K562 (cell line): Measurements from ENCODE around the gene SCN1B. TPM values are rescaled to one million over a fixed set of nuclear protein-coding genes. Genes with fewer than 3 reads are reported as not detected.

ENCODE experiments used
- ATAC-seq: fragments of 200-7000 bp; cut with Tn5 transposase; 3 replicates; pipeline ENCODE4 v1.9.1; 2020; ENCODE audit warnings: moderate library complexity
- BruUV-seq: library from RNA; stranded (reverse); fragments of 400-500 nt; replicated peaks from 2 replicates; lab custom pipeline; 2021; lab: Mats Ljungman, UMichigan
- CTCF ChIA-PET: fragments of 300-600 bp; formaldehyde crosslinking; extraction: SDS; loops from one replicate; lab custom pipeline; 2021; ENCODE audit warnings: low intra/inter-chr PET ratio; lab: Yijun Ruan, JAX
- POLR2A ChIA-PET: fragments of 300-600, 350-650 bp; sonication (Branson Sonifier 250); formaldehyde crosslinking; extraction: SDS; loops from one replicate; lab custom pipeline; 2021; ENCODE audit warnings: antibody characterized with exemption, inconsistent platforms; lab: Yijun Ruan, JAX
- DNase-seq, 4 experiments: peaks; one replicate each; pipeline versions ENCODE4 v3.0.0 to v3.0.0-alpha.2; 2011 to 2018; ENCODE audit warnings: low spot score in 3 of 4, mixed read lengths in 3 of 4; ENCODE audit errors: extremely low read depth in 1 of 4
- FAIRE-seq: peaks from 2 replicates; lab custom pipeline; 2011; peaks lifted over from hg19 to GRCh38; lab: Jason Lieb, UNC
- H2AFZ ChIP-seq: 2 replicates; pipeline ENCODE4 v1.6.0; 2011; ENCODE audit warnings: low read depth, low read length, control low read depth, inconsistent platforms
- H3K27ac ChIP-seq: fragments of 200-600 bp; 3 replicates; pipeline ENCODE4 v1.8.0; 2011; ENCODE audit warnings: low read depth, mild to moderate bottlenecking, control low read depth, inconsistent platforms, low read length, moderate library complexity, mixed read lengths; ENCODE audit errors: extremely low read depth
- H3K27me3 ChIP-seq, 2 experiments: fragments of 300-600 bp in 1 of 2; 2 replicates in 1 of 2; 3 replicates in 1 of 2; pipeline versions ENCODE4 v1.6.0 to v1.8.0; 2011; ENCODE audit warnings: inconsistent platforms in 2 of 2, low read length in 2 of 2, mild to moderate bottlenecking in 1 of 2, mixed read lengths in 1 of 2, moderate library complexity in 1 of 2; ENCODE audit not compliant: control insufficient read depth in 2 of 2, insufficient read depth in 2 of 2
- H3K36me3 ChIP-seq: fragments of 300-600 bp; 3 replicates; pipeline ENCODE4 v1.8.0; 2011; ENCODE audit warnings: mild to moderate bottlenecking, low read length, inconsistent platforms; ENCODE audit not compliant: control insufficient read depth, insufficient read depth
- H3K4me1 ChIP-seq, 2 experiments: fragments of 200-600 bp in 1 of 2; replicated peaks in 1 of 2; 2 replicates in 1 of 2; 3 replicates in 1 of 2; pipeline versions ENCODE4 v1.5.1 to v1.8.0; 2011; ENCODE audit warnings: inconsistent platforms in 2 of 2, low read length in 2 of 2, mild to moderate bottlenecking in 1 of 2, mixed read lengths in 1 of 2, moderate library complexity in 1 of 2; ENCODE audit not compliant: control insufficient read depth in 2 of 2, insufficient read depth in 2 of 2
- H3K4me2 ChIP-seq: 2 replicates; pipeline ENCODE4 v1.6.1; 2011; ENCODE audit warnings: low read length, control low read depth, inconsistent platforms, mixed read lengths; ENCODE audit not compliant: insufficient read depth
- H3K4me3 ChIP-seq: fragments of 200-600 bp; sonication (generic), shearing (Covaris generic); 2 replicates; pipeline ENCODE4 v1.5.1; 2016; ENCODE audit warnings: control low read depth, inconsistent platforms
- H3K79me2 ChIP-seq: fragments of 200-600 bp; 3 replicates; pipeline ENCODE4 v1.8.0; 2011; ENCODE audit warnings: low read length, inconsistent platforms; ENCODE audit not compliant: control insufficient read depth, insufficient read depth
- H3K9ac ChIP-seq, 2 experiments: 2 replicates each; pipeline versions ENCODE4 v1.6.0 to v1.6.1; 2011; ENCODE audit warnings: low read depth in 2 of 2, low read length in 2 of 2, control low read depth in 1 of 2, inconsistent platforms in 1 of 2, mild to moderate bottlenecking in 1 of 2, mixed read lengths in 1 of 2; ENCODE audit not compliant: insufficient read depth in 1 of 2
- H3K9me1 ChIP-seq: one replicate; pipeline ENCODE4 v1.6.0; 2011; ENCODE audit warnings: inconsistent platforms, mild to moderate bottlenecking, low read length, moderate library complexity; ENCODE audit not compliant: control insufficient read depth, insufficient read depth
- H3K9me3 ChIP-seq: replicated peaks from 2 replicates; pipeline ENCODE4 v1.5.1; 2011; ENCODE audit warnings: low read depth, low read length, inconsistent platforms; ENCODE audit not compliant: control insufficient read depth, insufficient read depth
- H4K20me1 ChIP-seq: replicated peaks from 2 replicates; pipeline ENCODE4 v1.6.1; 2011; ENCODE audit warnings: low read length, inconsistent platforms, mixed read lengths; ENCODE audit not compliant: control insufficient read depth, insufficient read depth
- EWSR1 ChIP-seq: fragments of 450-650 bp; IDR thresholded peaks from 2 replicates; pipeline ENCODE4 v1.6.1; 2018; ENCODE audit warnings: borderline replicate concordance, mild to moderate bottlenecking, low read depth, moderate library complexity; ENCODE audit not compliant: partially characterized antibody
- HMGN3 ChIP-seq: IDR thresholded peaks from 2 replicates; pipeline ENCODE4 v1.6.1; 2011; ENCODE audit warnings: borderline replicate concordance, low read depth, mild to moderate bottlenecking, mixed read lengths, low read length; ENCODE audit not compliant: insufficient read length; ENCODE audit errors: extremely low read depth
- NCOA2 ChIP-seq, 2 experiments: fragments of 450-650 bp; IDR thresholded peaks; 2 replicates each; pipeline ENCODE4 v1.6.1; 2018; ENCODE audit warnings: mild to moderate bottlenecking in 2 of 2, moderate library complexity in 1 of 2; ENCODE audit not compliant: partially characterized antibody in 2 of 2
- PREB ChIP-seq: sonication (generic); formaldehyde crosslinking; IDR thresholded peaks from 2 replicates; pipeline ENCODE4 v1.8.1; 2023; ENCODE audit warnings: mild to moderate bottlenecking, missing genetic modification reagents
- RHOXF2B ChIP-seq: fragments of 250-450 bp; sonication (Bioruptor Pico); conservative IDR thresholded peaks from 2 replicates; pipeline ENCODE4 v1.5.1; 2021
- SIN3B ChIP-seq: fragments of 450-650 bp; IDR thresholded peaks from 2 replicates; pipeline ENCODE4 v1.6.1; 2017; ENCODE audit warnings: low read depth, mild to moderate bottlenecking, moderate library complexity
- ZNF408 ChIP-seq: fragments of 250-450 bp; sonication (Bioruptor Pico); IDR thresholded peaks from 2 replicates; pipeline ENCODE4 v1.4.0; 2020; ENCODE audit warnings: low read depth, mild to moderate bottlenecking, moderate library complexity
- WGBS: fragments of 100-300 bp; shearing (Covaris generic); methylation state at CpG from one replicate; pipeline ENCODE4 v1.1.6; 2016; ENCODE audit warnings: low coverage, mixed read lengths; ENCODE audit not compliant: insufficient coverage; ENCODE audit errors: missing lambda C conversion rate; 5-methylcytosine and 5-hydroxymethylcytosine counted together
- in situ Hi-C: fragments of 300-500 bp; cut with MboI; formaldehyde crosslinking; loops from 4 replicates; pipeline ENCODE4 v1.15.0; 2018; ENCODE audit warnings: inconsistent platforms, mixed read lengths
- intact Hi-C: fragments of 100-400 bp; cut with micrococcal nuclease; formaldehyde crosslinking; loops from 2 replicates; pipeline ENCODE4 v1.14.2; 2022
- polyA plus RNA-seq, 8 experiments: library from polyadenylated mRNA; depleted of rRNA in 4 of 8; stranded (reverse) in 5 of 8; unstranded in 3 of 8; fragments of >200 nt; fragmentation: Nextera tagmentation in 2 of 8; fragmentation: Illumina TruSeq in 1 of 8; extraction: Ambion mirVana in 2 of 8; extraction: Trizol in 1 of 8; gene quantifications; 2 replicates each; pipeline versions ENCODE4 v1.2.1 to v1.2.3, GENCODE V29; 2011 to 2014; ENCODE audit warnings: inconsistent platforms in 1 of 8, missing spikeins in 1 of 8
- total RNA-seq, 7 experiments: library from RNA; depleted of rRNA in 6 of 7; stranded (reverse); fragments of >200 nt in 6 of 7; fragmentation: Illumina TruSeq in 2 of 7; extraction: Trizol in 2 of 7; gene quantifications; 2 replicates each; pipeline versions ENCODE4 v1.2.1 to v1.2.3, GENCODE V29; 2011 to 2021; ENCODE audit warnings: low replicate concordance in 1 of 7

The SCN1B gene
- total and polyA plus RNA-seq, 9 of the 15 experiments (the other 6 are each of a cell fraction or from before 2014, with no cell fraction given) = 0.03 to 2.5 (median 0.91) TPM

- H3K9me1 ChIP-seq = no peaks in the 10 kb centered on the region
- no peak overlapping the region for H3K4me2 ChIP-seq
- 62% methylated on average over 8 of the region's 8 CpGs for WGBS
- BruUV-seq = no TSS peak
- ATAC-seq = no peak
- in situ Hi-C loops (no loop called here), intact Hi-C loops (no loop called here)
- CTCF ChIA-PET = no interaction called here
- peaks cover 25% of the 10 kb centered on the region for H3K79me2 ChIP-seq
- H4K20me1 ChIP-seq = no peaks in the 10 kb centered on the region
- H3K27me3 ChIP-seq = no peaks in the 10 kb centered on the region
- FAIRE-seq = no peak
- no peak overlapping the region for H3K4me3 ChIP-seq
- H3K9ac ChIP-seq = no peak overlapping the region
- TF ChIP-seq NCOA2 (IDR thresholded peaks at IDR 0.05; ENCODE audit: partially characterized antibody in 2 of 2) = no peak
- TF ChIP-seq SIN3B = no peak
- TF ChIP-seq HMGN3 = no peak
- TF ChIP-seq ZNF408 (CRISPR knock-in tag) = no peak
- no peak for TF ChIP-seq PREB (CRISPR knock-in tag)
- TF ChIP-seq RHOXF2B = no peak
- no peak for TF ChIP-seq EWSR1
- no peak overlapping the region for H2AFZ ChIP-seq
- peaks cover 5% of the 10 kb centered on the region; the same call in 2 of the 3 replicates for H3K36me3 ChIP-seq
- POLR2A ChIA-PET = interaction anchor here (1.0 kb wide), 1 partner anchor 9 kb away, joined by 3 read pairs; no protein-coding TSS in a partner anchor
- H3K27ac ChIP-seq = no peak overlapping the region
- no peak for DNase-seq
- H3K9me3 ChIP-seq = 0 out of 2 replicates have a peak, but pooled peaks cover 1% of the 10 kb centered on the region
- H3K4me1 ChIP-seq = peaks cover 13 to 28% of the 10 kb centered on the region in 2 experiments; a peak in 4 of 5 replicates
Observed at GRCh38 chr19:34997071-34997617, 33.1 kb upstream of the SCN1B start.
